Activated naive CD4-positive, alpha-beta T cell treated with anti-CD3 and anti-CD28 coated beads for 36 hours (primary cell): ENCODE measurements around the gene TMEM98. TPM values are rescaled to one million over a fixed set of nuclear protein-coding genes. Genes with fewer than 3 reads are reported as not detected.
"Not testable (repeated sequence)": the region's sequence is repeated elsewhere in the genome, so short reads cannot be mapped to it uniquely, and the experiment has no call there.

Experiments
- CTCF ChIA-PET: fragments of 350-600 bp; sonication (Branson Sonifier 250); formaldehyde crosslinking; loops from one replicate; lab custom pipeline; 2021; ENCODE audit warnings: antibody characterized with exemption; lab: Charles Lee
- DNase-seq: peaks from one replicate; pipeline ENCODE4 v3.0.0-alpha.2; 2020
- H3K27ac Mint-ChIP-seq: one replicate; pipeline ENCODE4 v1.8.0; 2021; ENCODE audit warnings: mild to moderate bottlenecking, mixed read lengths
- H3K27me3 Mint-ChIP-seq: one replicate; pipeline ENCODE4 v1.8.0; 2021; ENCODE audit warnings: low read depth, mixed read lengths
- H3K36me3 Mint-ChIP-seq: one replicate; pipeline ENCODE4 v1.8.0; 2021; ENCODE audit warnings: low read depth, mixed read lengths
- H3K4me1 Mint-ChIP-seq: one replicate; pipeline ENCODE4 v1.8.0; 2021; ENCODE audit warnings: low read depth, mixed read lengths
- H3K4me3 Mint-ChIP-seq: one replicate; pipeline ENCODE4 v1.8.0; 2021; ENCODE audit warnings: mild to moderate bottlenecking, moderate library complexity, mixed read lengths
- H3K9me3 Mint-ChIP-seq: one replicate; pipeline ENCODE4 v1.8.0; 2021; ENCODE audit warnings: mixed read lengths
- intact Hi-C: fragments of 100-400 bp; cut with micrococcal nuclease; formaldehyde crosslinking; loops from one replicate; pipeline ENCODE4 v1.15.1; 2023
- total RNA-seq, 2 experiments: library from RNA; stranded (reverse); gene quantifications; one replicate each; pipeline ENCODE4 v1.2.3, GENCODE V29; 2021

The TMEM98 gene
- total RNA-seq, 2 experiments from 2014 or later = not detected

- CTCF ChIA-PET = interaction anchor here (0.7 kb wide), 1 partner anchor 33 kb away, joined by 10 read pairs; no protein-coding TSS in a partner anchor
- Mint-ChIP-seq H3K36me3 (no peaks in the 10 kb centered on the region), H3K27ac (no peak overlapping the region), H3K4me1 (no peaks in the 10 kb centered on the region), H3K27me3 (no peaks in the 10 kb centered on the region), H3K9me3 (no peaks in the 10 kb centered on the region), H3K4me3 (no peak overlapping the region)
- intact Hi-C loops = no loop called here
- no peak for DNase-seq
Observed at GRCh38 chr17:32947736-32948135, 19.8 kb downstream of the TMEM98 start.

DNA sequence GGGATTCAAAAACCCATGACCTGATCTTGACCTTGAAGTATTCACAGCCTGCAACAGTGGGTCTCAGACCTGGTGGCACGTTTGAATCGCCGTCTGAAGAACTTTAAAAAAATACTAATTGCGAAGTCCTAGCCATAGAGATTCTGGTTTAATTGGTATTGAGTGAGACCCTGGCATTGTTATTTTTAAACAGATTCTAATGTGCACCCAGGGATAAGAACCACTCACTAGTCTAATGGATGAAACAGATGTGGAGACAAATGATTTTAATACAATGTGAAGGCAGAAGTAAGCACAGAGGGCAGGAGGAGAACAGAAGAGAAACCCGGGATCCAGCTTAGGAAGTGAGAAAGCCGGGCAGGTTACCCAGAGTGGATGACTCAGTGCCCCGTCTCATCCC is 21.2 kb downstream of the TMEM98 start:
- H3K27me3 Mint-ChIP-seq = no peaks in the 10 kb centered on the region
- no peaks in the 10 kb centered on the region for H3K36me3 Mint-ChIP-seq
- no peak overlapping the region for H3K27ac Mint-ChIP-seq
- H3K4me3 Mint-ChIP-seq = no peak overlapping the region
- CTCF ChIA-PET = no interaction called here
- no peak for DNase-seq
- H3K4me1 Mint-ChIP-seq = no peaks in the 10 kb centered on the region
- intact Hi-C loops = no loop called here
- no peaks in the 10 kb centered on the region for H3K9me3 Mint-ChIP-seq

DNA sequence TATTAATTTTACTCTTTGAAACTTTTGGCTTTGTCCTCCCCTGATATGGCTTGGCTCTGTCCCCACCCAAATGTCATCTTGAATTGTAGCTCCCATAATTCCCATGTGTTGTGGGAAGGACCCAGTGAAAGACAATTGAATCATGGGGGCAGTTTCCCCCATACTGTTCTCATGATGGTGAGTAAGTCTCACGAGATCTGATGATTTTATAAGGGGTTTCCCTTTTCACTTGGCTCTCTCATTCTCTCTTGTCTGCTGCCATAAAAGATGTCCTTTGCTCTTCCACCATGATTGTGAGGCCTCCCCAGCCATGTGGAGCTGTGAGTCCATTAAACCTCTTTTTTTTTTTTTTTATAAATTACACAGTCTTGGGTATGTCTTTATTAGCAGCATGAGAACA is 24.5 kb downstream of the TMEM98 start:
- CTCF ChIA-PET, H3K9me3 Mint-ChIP-seq, H3K27ac Mint-ChIP-seq, H3K27me3 Mint-ChIP-seq, DNase-seq, intact Hi-C loops, H3K4me1 Mint-ChIP-seq, H3K4me3 Mint-ChIP-seq, H3K36me3 Mint-ChIP-seq: not testable (repeated sequence)

DNA sequence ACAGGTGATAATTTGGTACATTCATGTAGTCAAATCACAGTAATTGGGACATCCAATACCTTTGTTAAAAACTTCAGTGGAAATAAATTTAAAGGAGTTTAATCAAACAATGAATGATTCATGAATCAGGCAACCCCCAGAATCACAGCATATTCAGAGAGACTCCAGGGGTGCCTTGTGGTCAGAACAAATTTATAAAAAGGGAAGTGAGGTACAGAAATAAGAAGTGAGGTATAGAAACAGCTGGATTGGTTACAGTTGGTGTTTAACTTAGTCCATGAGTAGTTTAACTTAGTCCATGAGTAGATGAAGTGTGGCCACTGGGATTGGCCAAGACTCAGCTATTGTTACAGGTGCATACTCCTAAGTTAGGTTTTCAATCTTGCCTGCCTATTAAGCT is 25.1 kb downstream of the TMEM98 start:
- H3K27me3 Mint-ChIP-seq = peaks cover 1% of the 10 kb centered on the region
- no peak overlapping the region for H3K27ac Mint-ChIP-seq
- no peaks in the 10 kb centered on the region for H3K9me3 Mint-ChIP-seq
- no peaks in the 10 kb centered on the region for H3K4me1 Mint-ChIP-seq
- no peaks in the 10 kb centered on the region for H3K36me3 Mint-ChIP-seq
- no peak overlapping the region for H3K4me3 Mint-ChIP-seq
- CTCF ChIA-PET = no interaction called here
- DNase-seq = no peak
- intact Hi-C loops = no loop called here

DNA sequence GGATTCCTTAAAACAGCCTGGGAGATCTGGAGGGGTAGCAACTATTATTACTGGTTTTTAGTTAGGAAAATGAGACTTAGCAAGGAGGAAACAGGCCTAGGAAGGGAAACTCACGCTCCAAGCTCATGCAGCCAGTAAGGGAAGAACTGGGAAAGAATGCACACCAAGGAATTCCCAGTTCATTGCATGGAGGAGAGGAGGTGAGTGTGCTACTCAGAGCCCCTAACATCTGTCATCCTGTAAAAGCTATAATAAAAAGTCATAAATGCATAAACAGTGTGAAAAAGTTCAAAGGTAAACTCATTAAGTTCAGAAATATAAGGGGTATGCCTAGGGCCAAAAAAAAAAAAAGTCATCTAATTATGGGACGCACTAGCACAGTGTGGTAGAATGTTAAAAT is 25.9 kb downstream of the TMEM98 start:
- Mint-ChIP-seq H3K27me3 (peaks cover 1% of the 10 kb centered on the region), H3K9me3 (no peaks in the 10 kb centered on the region), H3K36me3 (no peaks in the 10 kb centered on the region), H3K27ac (no peak overlapping the region), H3K4me3 (no peak overlapping the region), H3K4me1 (no peaks in the 10 kb centered on the region)
- DNase-seq = no peak
- CTCF ChIA-PET = interaction anchor here (0.6 kb wide), 1 partner anchor 12 kb away, joined by 3 read pairs; no protein-coding TSS in a partner anchor
- intact Hi-C loops = no loop called here

DNA sequence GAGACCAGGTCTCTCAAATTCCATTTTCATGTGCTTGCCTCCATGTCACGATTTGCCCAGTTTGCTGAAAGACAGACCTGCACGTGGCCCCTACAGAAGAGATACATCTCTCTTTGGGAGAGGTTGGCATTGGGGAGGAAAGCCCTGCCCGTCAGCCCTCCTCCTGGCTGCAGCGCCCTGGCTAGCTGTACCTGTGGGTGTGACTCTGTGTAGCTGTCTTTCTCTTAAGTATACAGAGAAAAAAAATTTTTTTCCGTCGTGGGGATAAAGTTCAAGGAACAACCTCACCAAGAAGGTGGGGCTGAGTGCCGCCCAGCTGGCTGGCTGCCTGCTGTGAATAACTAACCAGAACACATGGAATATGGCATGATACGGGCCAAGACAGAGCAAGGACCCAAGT is 26.5 kb downstream of the TMEM98 start:
- H3K4me1 Mint-ChIP-seq = no peaks in the 10 kb centered on the region
- H3K36me3 Mint-ChIP-seq = no peaks in the 10 kb centered on the region
- no peak overlapping the region for H3K27ac Mint-ChIP-seq
- H3K9me3 Mint-ChIP-seq = no peaks in the 10 kb centered on the region
- intact Hi-C loops = no loop called here
- no peak for DNase-seq
- no peak overlapping the region for H3K4me3 Mint-ChIP-seq
- CTCF ChIA-PET = interaction anchor here (0.6 kb wide), 1 partner anchor 12 kb away, joined by 3 read pairs; no protein-coding TSS in a partner anchor
- H3K27me3 Mint-ChIP-seq = peaks cover 1% of the 10 kb centered on the region

DNA sequence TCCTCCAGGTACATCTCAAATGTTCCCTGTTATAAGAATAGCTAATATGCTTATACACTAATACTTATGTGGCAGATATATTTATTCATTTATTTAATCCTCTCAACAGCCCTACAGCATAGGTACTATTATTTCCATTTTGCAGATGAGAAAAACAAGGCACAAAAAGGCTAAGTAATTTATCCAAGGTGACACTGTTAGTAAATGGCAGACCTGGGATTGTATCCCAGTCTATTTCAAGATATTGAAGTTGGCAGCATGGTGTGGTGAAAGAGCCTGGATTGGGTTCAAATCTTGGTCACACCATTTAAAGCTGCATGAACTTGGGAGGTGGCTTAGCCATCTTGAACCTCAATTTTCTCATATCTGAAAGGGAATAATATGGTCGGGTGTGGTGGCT is 27.2 kb downstream of the TMEM98 start:
- CTCF ChIA-PET = interaction anchor here (0.6 to 1.1 kb wide), 3 partner anchors 16 to 44 kb away, joined by 3 to 4 read pairs (median 3); no protein-coding TSS in a partner anchor
- Mint-ChIP-seq H3K4me3 (no peak overlapping the region), H3K36me3 (no peaks in the 10 kb centered on the region), H3K27ac (no peak overlapping the region), H3K4me1 (no peaks in the 10 kb centered on the region), H3K27me3 (peaks cover 1% of the 10 kb centered on the region), H3K9me3 (no peaks in the 10 kb centered on the region)
- DNase-seq = no peak
- intact Hi-C loops = no loop called here

GRCh38 chr17:32956240-32956970 is 28.5 kb downstream of the TMEM98 start:
- intact Hi-C loops = no loop called here
- no peaks in the 10 kb centered on the region for H3K9me3 Mint-ChIP-seq
- no peak overlapping the region for H3K27ac Mint-ChIP-seq
- H3K36me3 Mint-ChIP-seq = no peaks in the 10 kb centered on the region
- peaks cover 5% of the 10 kb centered on the region for H3K27me3 Mint-ChIP-seq
- CTCF ChIA-PET = interaction anchor here (0.7 to 1.1 kb wide), 3 partner anchors 18 to 42 kb away, joined by 3 to 4 read pairs (median 4); no protein-coding TSS in a partner anchor
- H3K4me1 Mint-ChIP-seq = no peaks in the 10 kb centered on the region
- no peak for DNase-seq
- no peak overlapping the region for H3K4me3 Mint-ChIP-seq

DNA sequence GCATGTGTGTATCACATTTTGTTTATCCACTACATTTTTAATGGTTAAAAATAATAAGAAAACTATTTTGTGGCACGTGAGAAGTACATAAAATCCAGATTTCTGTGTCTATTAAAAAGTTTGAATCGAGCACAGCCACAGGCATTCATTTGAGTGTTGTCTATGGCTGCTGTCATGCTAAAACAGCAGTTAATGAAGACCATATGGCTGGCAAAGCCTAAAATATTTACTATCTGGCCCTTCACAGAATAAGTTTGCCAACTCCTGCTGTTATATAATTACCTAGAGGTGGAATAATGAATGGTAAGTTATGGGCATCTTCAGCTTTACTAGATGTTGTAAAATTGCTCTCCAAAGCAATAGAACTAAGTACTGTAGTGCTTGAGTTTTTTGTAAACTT is 30.5 kb downstream of the TMEM98 start:
- H3K9me3 Mint-ChIP-seq = no peaks in the 10 kb centered on the region

DNA sequence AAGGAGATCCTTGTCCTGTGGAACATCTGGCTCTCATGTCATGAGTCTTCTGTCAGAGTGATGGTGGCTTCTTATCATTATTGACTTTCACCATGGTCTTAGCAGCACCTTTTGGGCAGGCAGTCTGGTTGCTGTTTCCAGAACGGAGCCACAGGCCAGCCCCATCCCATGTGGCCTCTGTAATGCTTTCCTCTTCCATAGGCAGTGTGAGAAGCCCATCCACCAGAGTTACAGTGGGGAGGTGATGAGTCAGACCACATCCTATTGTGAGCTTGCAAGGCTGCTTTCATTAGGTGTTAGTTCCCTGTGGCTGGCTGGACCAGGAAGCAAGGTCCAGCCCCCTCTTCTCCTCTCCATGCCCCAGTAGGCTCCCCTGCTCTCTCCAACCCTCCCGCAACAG is 32.9 kb downstream of the TMEM98 start:
- Mint-ChIP-seq H3K27ac (no peak overlapping the region), H3K36me3 (no peaks in the 10 kb centered on the region), H3K4me3 (no peak overlapping the region), H3K27me3 (peaks cover 21% of the 10 kb centered on the region), H3K4me1 (no peaks in the 10 kb centered on the region), H3K9me3 (no peaks in the 10 kb centered on the region)
- intact Hi-C loops = no loop called here
- CTCF ChIA-PET = no interaction called here
- no peak for DNase-seq

More for the DNA sequence above, 30.5 kb downstream of the TMEM98 start:
- CTCF ChIA-PET = no interaction called here
- Mint-ChIP-seq H3K4me1 (no peaks in the 10 kb centered on the region), H3K27me3 (peaks cover 10% of the 10 kb centered on the region), H3K4me3 (no peak overlapping the region), H3K27ac (no peak overlapping the region), H3K36me3 (no peaks in the 10 kb centered on the region)
- DNase-seq = no peak
- intact Hi-C loops = no loop called here

DNA sequence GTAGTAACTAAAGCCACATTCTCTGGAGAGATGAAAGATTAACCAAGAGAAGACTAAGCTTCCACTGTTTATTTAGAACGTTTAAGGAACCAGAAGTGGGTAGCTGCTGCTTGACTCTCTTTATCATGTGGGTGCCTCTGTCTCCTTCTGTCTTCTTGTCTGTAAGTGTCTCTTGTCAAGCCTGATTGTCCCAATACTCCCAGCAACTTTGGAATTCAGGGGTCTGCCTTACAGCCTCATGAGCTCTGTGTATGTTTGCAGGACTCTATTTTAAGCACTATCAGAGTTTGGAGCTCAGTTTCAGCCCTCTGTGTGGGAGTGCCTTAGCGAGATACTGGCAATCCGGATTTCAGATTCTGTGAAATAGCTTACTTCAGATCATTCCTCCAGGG is 34.4 kb downstream of the TMEM98 start:
- H3K27ac Mint-ChIP-seq = no peak overlapping the region
- intact Hi-C loops = no loop called here
- H3K27me3 Mint-ChIP-seq = peaks cover 24% of the 10 kb centered on the region
- no peaks in the 10 kb centered on the region for H3K36me3 Mint-ChIP-seq
- no peak overlapping the region for H3K4me3 Mint-ChIP-seq
- H3K9me3 Mint-ChIP-seq = no peaks in the 10 kb centered on the region
- CTCF ChIA-PET = interaction anchor here (1.1 kb wide), 1 partner anchor 20 kb away, joined by 3 read pairs; no protein-coding TSS in a partner anchor
- no peak for DNase-seq
- no peaks in the 10 kb centered on the region for H3K4me1 Mint-ChIP-seq

- no peaks in the 10 kb centered on the region for H3K4me1 Mint-ChIP-seq
- peaks cover 29% of the 10 kb centered on the region for H3K27me3 Mint-ChIP-seq
- H3K4me3 Mint-ChIP-seq = no peak overlapping the region
Observed at GRCh38 chr17:32964541-32964940, 36.6 kb downstream of the TMEM98 start.

DNA sequence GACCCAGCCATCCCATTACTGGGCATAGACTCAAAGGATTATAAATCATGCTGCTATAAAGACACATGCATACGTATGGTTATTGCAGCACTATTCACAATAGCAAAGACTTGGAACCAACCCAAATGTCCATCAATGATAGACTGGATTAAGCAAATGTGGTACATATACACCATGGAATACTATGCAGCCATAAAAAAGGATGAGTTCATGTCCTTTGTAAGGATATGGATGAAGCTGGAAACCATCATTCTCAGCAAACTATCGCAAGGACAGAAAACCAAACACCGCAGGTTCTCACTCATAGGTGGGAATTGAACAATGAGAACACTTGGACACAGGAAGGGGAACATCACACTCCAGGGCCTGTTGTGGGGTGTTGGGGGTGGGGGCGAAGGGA is 41.3 kb downstream of the TMEM98 start:
- H3K9me3 Mint-ChIP-seq, intact Hi-C loops, CTCF ChIA-PET, H3K4me1 Mint-ChIP-seq, H3K4me3 Mint-ChIP-seq, H3K36me3 Mint-ChIP-seq, DNase-seq, H3K27ac Mint-ChIP-seq: not testable (repeated sequence)
- H3K27me3 Mint-ChIP-seq = peaks cover 15% of the 10 kb centered on the region

More at GRCh38 chr17:32964541-32964940, 36.6 kb downstream of the TMEM98 start:
- CTCF ChIA-PET = no interaction called here
- no peaks in the 10 kb centered on the region for H3K36me3 Mint-ChIP-seq
- no peak overlapping the region for H3K27ac Mint-ChIP-seq
- peaks cover 2% of the 10 kb centered on the region for H3K9me3 Mint-ChIP-seq
- no peak for DNase-seq
- intact Hi-C loops = no loop called here
